ENCODE measurements around the gene ADARB2. TPM values are rescaled to one million over a fixed set of nuclear protein-coding genes. Genes with fewer than 3 reads are reported as not detected.
A peak's percentile ranks its signal among the peaks of the same experiment; 100 is the strongest.
"Not testable (repeated sequence)": the region's sequence is repeated elsewhere in the genome, so short reads cannot be mapped to it uniquely, and the experiment has no call there.

Gene ADARB2
- total RNA-seq, 2 experiments from 2014 or later: 0.17 to 0.30 TPM

DNA sequence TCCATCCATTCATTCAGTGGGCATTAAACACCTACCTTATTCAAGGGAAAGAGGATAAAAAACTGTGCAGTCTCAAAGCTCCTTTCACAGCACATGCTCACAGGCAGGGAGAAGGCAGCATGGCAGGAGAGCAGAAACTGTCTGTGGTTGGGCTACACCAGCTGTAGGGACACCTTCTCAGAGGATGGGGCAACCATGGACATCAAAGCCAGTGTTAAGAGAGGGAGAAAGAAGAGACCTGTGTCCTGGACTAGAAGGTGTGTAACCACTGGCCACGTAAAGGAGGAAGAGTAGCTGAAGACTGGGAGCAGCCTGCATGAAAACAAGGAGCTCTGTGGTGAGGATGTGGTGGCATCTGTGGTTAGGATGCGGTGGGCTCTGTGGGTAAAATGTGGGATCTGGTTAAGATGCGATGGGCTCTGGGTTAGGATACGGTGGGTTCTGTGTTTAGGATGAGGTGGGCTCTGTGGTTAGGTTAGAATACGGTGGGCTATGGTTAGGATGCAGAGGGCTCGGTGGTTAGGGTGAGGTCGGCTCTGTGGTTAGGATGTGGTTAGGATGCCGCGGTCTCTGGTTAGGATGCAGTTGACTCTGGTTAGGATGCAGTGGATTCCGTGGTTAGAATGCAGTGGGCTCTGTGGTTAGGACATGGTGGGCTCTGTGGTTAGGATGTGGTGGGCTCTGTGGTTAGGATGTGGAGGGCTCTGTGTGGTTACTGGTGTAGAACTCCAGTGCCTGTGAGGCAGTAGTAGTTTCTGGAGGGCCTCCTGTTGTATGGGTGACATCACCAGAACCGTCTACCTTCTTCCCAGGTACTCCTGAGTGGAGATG is 483.6 kb downstream of the ADARB2 start:
- CTCF ChIA-PET: no interaction called here
- H3K4me3 Mint-ChIP-seq: peak overlapping the region; percentile 44

DNA sequence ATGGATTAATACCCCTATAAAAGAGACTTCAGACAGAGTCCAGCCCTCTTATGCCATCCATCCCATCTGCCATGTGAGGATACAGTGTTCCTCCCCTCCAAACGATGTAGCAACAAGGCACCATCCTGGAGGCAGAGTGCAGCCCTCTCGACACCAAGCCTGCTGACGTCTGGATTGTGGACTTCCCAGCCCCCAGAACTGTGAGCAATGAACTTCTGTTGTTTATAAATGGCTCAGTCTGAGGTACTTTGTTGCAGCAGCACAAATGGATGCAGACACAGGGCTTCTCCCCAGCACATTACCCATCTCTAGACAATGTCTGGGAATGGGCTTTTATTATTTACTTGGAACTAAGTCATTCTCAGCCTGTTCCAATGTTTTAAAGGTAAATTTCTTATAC is 485.6 kb downstream of the ADARB2 start:
- peaks cover 13% of the 10 kb centered on the region for H3K4me1 Mint-ChIP-seq
- ChIA-PET POLR2A (no interaction called here), CTCF (no interaction called here)
- peaks cover 3% of the 10 kb centered on the region for H3K36me3 Mint-ChIP-seq (ENCODE audit: low read depth)
- H3K27ac Mint-ChIP-seq: no peak overlapping the region
- peaks cover 51% of the 10 kb centered on the region for H3K27me3 Mint-ChIP-seq
- peaks cover 7% of the 10 kb centered on the region for H3K9me3 Mint-ChIP-seq
- DNase-seq: no peak
- no peak overlapping the region for H3K4me3 Mint-ChIP-seq

More for the DNA sequence above, 483.6 kb downstream of the ADARB2 start:
- peaks cover 13% of the 10 kb centered on the region for H3K4me1 Mint-ChIP-seq
- peaks cover 7% of the 10 kb centered on the region for H3K9me3 Mint-ChIP-seq
- H3K36me3 Mint-ChIP-seq (ENCODE audit: low read depth): peaks cover 3% of the 10 kb centered on the region
- H3K27me3 Mint-ChIP-seq: peaks cover 54% of the 10 kb centered on the region
- H3K27ac Mint-ChIP-seq: peak overlapping the region; percentile 77
- DNase-seq: no peak
- POLR2A ChIA-PET: no interaction called here

DNA sequence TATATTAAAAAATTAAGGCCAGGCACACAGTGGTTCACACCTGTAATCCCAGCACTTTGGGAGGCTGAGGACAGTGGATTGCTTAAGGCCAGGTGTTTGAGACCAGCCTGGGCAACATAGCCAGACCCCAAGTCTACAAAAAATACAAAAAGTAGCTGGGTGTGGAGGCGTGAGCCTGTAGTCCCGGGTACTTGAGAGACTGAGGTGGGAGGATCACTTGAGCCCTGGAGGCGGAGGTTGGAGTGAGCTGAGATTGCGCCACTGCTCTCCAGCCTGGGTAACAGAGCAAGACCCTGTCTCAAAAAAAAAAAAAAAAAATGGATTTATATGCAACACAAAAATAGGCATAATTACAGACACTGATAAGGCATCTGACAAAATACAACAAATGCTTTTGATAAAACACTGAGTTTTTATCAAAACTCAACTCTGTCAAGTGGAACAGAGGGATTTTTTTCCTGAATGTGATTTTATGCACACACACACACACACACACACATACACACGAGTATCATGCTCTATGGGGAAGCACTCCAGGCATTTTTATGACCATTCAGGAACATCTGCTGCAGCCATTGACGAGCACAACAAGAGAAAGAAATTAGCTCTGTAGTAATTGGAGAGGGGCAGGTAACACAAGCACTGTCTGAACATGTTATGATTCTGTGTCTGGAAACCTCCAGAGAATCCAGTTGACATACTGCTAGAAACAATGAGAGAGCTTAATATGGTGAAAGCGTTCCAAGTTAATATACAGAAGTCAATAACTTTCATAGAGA is 488.0 kb downstream of the ADARB2 start:
- Mint-ChIP-seq H3K27me3 (peaks cover 53% of the 10 kb centered on the region), H3K36me3 (ENCODE audit: low read depth) (peaks cover 3% of the 10 kb centered on the region), H3K9me3 (peaks cover 7% of the 10 kb centered on the region), H3K4me1 (peaks cover 8% of the 10 kb centered on the region), H3K27ac (no peak overlapping the region), H3K4me3 (no peak overlapping the region)
- POLR2A ChIA-PET: no interaction called here
- no peak for DNase-seq
- CTCF ChIA-PET: no interaction called here

DNA sequence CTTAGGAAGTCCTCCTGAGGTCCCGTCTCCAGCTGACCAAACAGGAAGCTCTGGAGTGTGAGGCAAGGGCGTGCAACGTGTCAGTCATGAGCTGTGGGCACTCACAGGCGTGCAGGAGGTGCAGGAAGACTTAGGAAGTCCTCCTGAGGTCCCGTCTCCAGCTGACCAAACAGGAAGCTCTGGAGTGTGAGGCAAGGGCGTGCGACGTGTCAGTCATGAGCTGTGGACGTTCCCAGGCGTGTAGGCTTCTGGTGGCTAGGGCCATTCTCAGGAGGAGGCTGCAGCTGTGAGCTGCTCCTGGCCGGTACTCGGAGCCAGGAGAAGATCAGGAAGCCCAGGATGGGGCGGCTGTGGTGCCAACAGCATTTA is 489.1 kb downstream of the ADARB2 start:
- H3K4me1 Mint-ChIP-seq; H3K9me3 Mint-ChIP-seq; H3K27ac Mint-ChIP-seq; H3K4me3 Mint-ChIP-seq; DNase-seq; POLR2A ChIA-PET; H3K36me3 Mint-ChIP-seq (ENCODE audit: low read depth): not testable (repeated sequence)
- peaks cover 48% of the 10 kb centered on the region for H3K27me3 Mint-ChIP-seq
- CTCF ChIA-PET: interaction anchor here (0.6 kb wide), 1 partner anchor 1316 kb away, joined by 3 read pairs; no protein-coding TSS in a partner anchor

DNA sequence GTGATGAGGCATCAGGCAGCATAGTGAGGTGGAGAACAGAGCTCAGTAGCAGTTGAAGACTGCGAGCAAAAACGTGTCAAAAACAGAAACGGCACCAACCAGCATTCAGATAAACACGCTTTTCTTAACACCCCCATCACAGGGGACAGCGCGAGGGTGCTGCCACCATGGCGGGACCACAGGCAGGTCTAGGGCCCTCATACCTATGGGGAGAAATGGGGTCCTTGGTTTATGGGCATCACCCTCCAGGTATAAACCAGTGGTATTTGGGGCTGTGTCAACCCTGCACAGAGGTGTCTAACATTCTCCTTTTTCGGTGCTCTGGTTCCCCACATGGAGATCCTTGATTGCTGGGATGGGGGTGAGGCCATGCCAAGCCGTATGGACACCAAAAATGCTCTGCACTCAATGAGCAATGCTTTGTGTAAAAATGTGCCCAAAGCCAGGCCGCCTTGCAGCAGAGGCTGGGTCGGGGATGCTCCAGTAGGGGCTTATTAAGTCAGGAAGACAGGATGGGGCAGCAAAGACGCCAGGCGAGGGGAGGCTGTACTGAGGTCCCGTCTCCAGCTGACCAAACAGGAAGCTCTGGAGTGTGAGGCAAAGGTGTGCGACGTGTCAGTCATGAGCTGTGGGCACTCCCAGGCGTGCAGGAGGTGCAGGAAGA is 489.6 kb downstream of the ADARB2 start:
- Mint-ChIP-seq H3K36me3 (ENCODE audit: low read depth) (no peaks in the 10 kb centered on the region), H3K27me3 (peaks cover 47% of the 10 kb centered on the region), H3K4me1 (no peaks in the 10 kb centered on the region), H3K27ac (no peak overlapping the region), H3K4me3 (no peak overlapping the region), H3K9me3 (no peaks in the 10 kb centered on the region)
- CTCF ChIA-PET: interaction anchor here (0.6 kb wide), 1 partner anchor 1317 kb away, joined by 3 read pairs; no protein-coding TSS in a partner anchor
- DNase-seq: no peak
- POLR2A ChIA-PET: no interaction called here

DNA sequence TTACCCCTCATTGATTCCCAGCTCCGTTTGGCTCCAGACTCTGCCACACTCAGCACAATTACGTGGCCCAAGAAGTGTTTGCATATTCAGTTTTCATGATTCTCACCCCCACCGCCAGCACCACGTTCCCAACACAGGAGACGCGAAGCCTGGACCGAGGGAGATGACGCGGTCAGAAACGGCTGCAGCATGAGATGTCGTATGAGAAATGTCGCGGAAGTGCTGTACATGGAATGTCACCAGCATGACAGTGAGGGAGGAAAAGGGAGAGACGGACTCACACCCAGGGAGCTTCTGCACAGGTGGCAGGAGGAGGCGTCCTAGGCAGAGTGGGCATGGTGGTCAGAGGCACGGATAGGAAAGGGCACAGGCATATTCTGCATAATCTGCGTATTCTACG is 492.8 kb downstream of the ADARB2 start:
- peaks cover 6% of the 10 kb centered on the region for H3K4me1 Mint-ChIP-seq
- ChIA-PET POLR2A (no interaction called here), CTCF (no interaction called here)
- H3K27me3 Mint-ChIP-seq: peaks cover 22% of the 10 kb centered on the region
- no peak for DNase-seq
- no peaks in the 10 kb centered on the region for H3K9me3 Mint-ChIP-seq
- H3K4me3 Mint-ChIP-seq: no peak overlapping the region
- H3K27ac Mint-ChIP-seq: peak overlapping the region; percentile 32
- H3K36me3 Mint-ChIP-seq (ENCODE audit: low read depth): no peaks in the 10 kb centered on the region

DNA sequence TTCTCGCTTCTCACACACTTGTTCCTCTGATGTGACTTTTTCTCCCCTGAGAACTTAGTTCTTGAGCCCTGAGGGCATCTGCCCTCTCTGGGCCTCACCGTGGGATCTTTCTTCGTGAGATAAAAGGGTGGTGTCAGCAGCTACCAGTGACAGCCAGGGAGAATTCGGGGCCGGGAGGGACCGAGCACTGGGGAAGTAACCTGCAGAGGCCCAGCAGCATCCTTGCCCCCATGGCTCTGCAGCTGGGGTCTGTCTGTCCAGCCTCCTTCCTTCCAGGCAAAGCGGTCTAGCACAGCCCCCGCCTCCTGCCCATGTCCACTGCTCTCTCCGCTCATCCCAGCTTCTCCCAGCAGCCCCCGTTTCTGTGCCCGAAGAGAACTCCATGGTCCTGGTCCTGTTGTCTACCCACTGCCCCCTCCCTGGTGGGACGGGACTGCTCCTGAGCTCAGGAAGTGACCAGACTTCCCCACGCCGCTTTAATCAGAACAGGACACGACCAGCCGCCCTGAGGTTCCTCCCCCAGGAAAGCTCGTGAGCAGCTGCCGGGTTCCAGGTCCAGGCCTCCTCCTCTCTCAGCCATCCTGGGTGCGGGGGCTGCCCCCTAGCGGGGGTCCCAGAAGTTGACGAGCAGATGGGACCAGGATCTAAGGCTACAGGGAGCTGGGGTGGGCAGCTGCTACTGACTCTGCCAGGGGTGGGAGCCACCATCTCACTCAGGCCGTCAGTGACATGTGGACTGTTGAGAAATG is 493.7 kb downstream of the ADARB2 start:
- Mint-ChIP-seq H3K27ac (no peak overlapping the region), H3K36me3 (ENCODE audit: low read depth) (no peaks in the 10 kb centered on the region), H3K4me1 (peaks cover 6% of the 10 kb centered on the region), H3K4me3 (no peak overlapping the region), H3K27me3 (peaks cover 19% of the 10 kb centered on the region), H3K9me3 (no peaks in the 10 kb centered on the region)
- ChIA-PET CTCF (no interaction called here), POLR2A (no interaction called here)
- no peak for DNase-seq

DNA sequence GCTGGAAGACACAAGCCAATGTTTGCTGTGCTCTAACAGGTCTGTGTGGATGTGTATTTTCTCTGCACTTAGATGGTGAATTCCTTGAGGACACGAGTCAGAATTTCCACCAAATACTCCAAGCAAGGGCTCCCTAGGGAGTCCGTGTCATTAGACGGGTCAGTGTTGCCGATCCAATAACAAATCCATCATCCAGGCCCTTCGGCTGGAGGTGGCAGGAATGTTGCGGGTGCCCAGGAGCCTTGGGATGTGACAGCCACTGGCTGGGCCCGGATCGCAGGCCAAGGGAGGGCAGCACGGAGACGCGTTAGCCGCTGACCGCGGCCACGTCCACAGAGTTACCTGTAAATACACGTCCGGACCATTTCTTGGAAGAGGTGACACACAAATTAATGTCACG is 494.4 kb downstream of the ADARB2 start:
- H3K9me3 Mint-ChIP-seq: no peaks in the 10 kb centered on the region
- CTCF ChIA-PET: no interaction called here
- no peaks in the 10 kb centered on the region for H3K36me3 Mint-ChIP-seq (ENCODE audit: low read depth)
- peaks cover 15% of the 10 kb centered on the region for H3K27me3 Mint-ChIP-seq
- DNase-seq: no peak
- peaks cover 6% of the 10 kb centered on the region for H3K4me1 Mint-ChIP-seq
- POLR2A ChIA-PET: no interaction called here
- no peak overlapping the region for H3K4me3 Mint-ChIP-seq
- no peak overlapping the region for H3K27ac Mint-ChIP-seq

DNA sequence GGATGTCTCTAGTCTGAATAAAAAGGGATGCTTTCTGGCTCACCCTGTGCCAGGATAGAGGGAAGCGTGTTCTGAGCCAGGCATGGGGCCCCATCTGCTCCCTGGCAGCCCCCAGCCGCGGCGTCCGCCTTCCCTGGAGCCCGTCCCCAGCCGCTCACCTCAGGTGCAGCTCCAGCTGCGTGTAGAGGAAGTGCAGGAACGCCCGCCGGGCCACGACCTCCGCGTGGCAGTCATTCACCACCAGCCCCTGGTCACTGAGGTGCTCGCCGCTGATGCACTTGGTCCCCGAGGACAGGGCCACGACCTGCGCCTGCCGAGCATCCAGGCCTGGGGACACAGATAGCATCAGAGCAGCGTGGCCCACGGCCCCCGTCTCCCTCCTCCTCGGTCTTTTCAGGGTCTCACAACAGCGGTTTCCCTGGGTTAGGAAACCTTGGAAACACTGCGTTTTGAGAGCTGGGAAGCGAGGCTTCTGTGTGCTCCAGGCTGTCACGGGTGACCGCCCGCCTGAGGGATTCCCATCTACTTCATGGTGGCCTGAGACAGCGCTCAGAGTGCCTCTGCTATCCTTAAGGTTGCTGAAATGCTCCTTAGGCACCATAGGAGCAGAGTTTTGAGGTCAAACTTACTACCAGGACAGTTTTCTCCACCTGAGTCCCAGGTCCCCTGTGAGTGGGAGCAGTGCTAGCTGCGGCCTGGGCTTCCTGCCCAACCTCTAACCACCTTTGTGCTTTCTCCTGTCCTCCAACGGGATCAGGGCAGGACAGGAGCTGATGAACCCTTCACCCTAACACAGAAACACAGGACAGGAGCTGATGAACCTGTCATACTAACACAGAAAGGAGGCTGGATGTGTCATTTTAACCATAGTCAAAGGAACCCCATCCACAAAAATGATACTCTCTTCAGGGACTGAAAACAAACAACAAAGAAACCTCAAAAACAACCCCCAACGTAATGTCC is 495.1 kb downstream of the ADARB2 start:
- Mint-ChIP-seq H3K4me1 (peaks cover 6% of the 10 kb centered on the region), H3K4me3 (no peak overlapping the region), H3K36me3 (ENCODE audit: low read depth) (no peaks in the 10 kb centered on the region), H3K27ac (no peak overlapping the region), H3K27me3 (peaks cover 9% of the 10 kb centered on the region), H3K9me3 (no peaks in the 10 kb centered on the region)
- no peak for DNase-seq
- POLR2A ChIA-PET: no interaction called here
- CTCF ChIA-PET: no interaction called here

DNA sequence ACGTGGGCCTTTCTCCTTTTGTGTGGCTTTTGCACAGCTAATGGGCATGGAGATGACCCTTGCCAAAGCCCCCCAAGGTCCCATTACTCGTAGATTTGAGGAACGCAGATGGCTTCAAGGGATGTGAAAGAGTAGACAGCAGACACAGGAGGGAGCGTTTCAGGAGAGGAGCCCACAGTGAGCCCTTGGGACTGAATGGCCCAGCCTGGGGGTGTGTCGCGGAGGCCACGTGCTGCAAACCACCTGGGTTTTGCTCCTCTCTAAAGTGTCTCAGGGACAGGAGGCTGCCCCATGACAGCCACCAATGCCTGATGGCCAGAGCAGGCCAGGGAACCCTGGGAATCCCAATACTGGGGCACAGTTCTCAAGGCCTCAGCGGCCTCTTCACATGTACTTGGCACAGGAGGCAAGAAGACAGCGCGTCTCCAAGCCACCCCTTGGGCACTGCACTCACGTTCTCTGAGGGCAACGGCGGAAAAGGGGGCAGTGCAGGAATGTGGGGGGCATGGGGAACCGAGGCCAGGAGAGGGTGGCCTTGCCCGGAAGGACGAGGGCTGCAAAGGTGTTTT is 495.9 kb downstream of the ADARB2 start:
- peaks cover 6% of the 10 kb centered on the region for H3K4me1 Mint-ChIP-seq
- peak overlapping the region; percentile 13 for H3K27ac Mint-ChIP-seq
- ChIA-PET CTCF (no interaction called here), POLR2A (no interaction called here)
- no peaks in the 10 kb centered on the region for H3K9me3 Mint-ChIP-seq
- H3K36me3 Mint-ChIP-seq (ENCODE audit: low read depth): no peaks in the 10 kb centered on the region
- no peak overlapping the region for H3K4me3 Mint-ChIP-seq
- no peak for DNase-seq
- peaks cover 4% of the 10 kb centered on the region for H3K27me3 Mint-ChIP-seq

DNA sequence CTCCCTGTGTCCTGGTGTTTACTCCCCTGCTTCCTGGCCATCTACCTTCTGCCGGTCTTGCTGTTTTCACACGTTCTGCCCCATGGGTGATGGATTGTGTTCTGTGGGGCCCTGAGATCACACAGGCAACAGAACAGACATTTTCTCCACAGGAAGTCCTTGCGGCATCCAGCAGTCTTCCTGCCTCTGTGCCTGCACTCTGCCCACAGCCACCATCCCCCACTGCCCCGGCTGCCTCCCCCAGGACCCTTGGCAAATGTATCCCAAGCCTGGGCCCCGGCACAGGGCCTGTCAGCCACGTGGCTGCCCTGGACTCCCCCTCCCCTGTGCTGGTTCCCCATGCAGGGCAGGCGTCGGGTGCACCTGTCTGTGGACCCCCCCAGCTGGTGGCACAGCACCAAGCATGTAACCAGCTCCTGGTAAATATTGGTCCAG is 497.0 kb downstream of the ADARB2 start:
- Mint-ChIP-seq H3K36me3 (ENCODE audit: low read depth) (no peaks in the 10 kb centered on the region), H3K27me3 (peaks cover 4% of the 10 kb centered on the region), H3K4me3 (peak overlapping the region; percentile 61), H3K27ac (peak overlapping the region; percentile 87), H3K9me3 (no peaks in the 10 kb centered on the region), H3K4me1 (peaks cover 6% of the 10 kb centered on the region)
- ChIA-PET CTCF (no interaction called here), POLR2A (no interaction called here)
- no peak for DNase-seq

DNA sequence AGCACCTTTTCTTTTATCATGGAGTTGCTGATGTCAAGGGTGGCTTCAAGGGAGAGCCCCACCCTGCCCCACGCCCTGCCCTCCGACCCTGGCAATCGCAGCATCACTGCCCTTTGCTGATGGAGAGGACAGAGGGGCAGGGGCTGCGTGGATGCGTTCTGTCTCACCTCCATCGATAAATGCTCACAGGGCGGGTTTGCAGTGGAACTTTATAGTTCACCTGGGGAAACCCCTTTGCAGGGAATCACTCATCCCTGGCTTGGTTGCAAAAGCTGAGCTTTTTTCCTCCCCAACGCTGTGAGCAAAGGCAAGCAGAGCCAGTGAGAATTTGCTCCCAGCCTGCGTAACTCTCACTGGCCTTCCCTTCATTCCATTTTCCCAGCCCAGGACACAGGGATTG is 504.3 kb downstream of the ADARB2 start:
- DNase-seq: no peak
- Mint-ChIP-seq H3K27ac (no peak overlapping the region), H3K4me3 (no peak overlapping the region), H3K36me3 (ENCODE audit: low read depth) (no peaks in the 10 kb centered on the region), H3K27me3 (no peaks in the 10 kb centered on the region), H3K9me3 (no peaks in the 10 kb centered on the region), H3K4me1 (no peaks in the 10 kb centered on the region)
- POLR2A ChIA-PET: no interaction called here
- CTCF ChIA-PET: no interaction called here

Measured in activated CD4-positive, alpha-beta T cell treated with anti-CD3 and anti-CD28 coated beads, Interleukin-2, amount 10 ng/mL, durations not matched to agents 7 days and 5 days (primary cell).